CD14-positive monocyte (primary cell): Measurements from ENCODE around the gene DUSP16. TPM values are rescaled to one million over a fixed set of nuclear protein-coding genes. Genes with fewer than 3 reads are reported as not detected.

Source experiments
- DNase-seq, 3 donors: peaks; one replicate each; pipeline ENCODE4 v3.0.0-alpha.2; 2011 to 2022
- H2AFZ ChIP-seq: 2 replicates; pipeline ENCODE4 v1.6.0; 2012; ENCODE audit warnings: mild to moderate bottlenecking, low read depth, low read length, inconsistent platforms; ENCODE audit not compliant: insufficient read depth, poor library complexity, severe bottlenecking
- H3K27ac ChIP-seq, 2 donors: 1 replicate in 1 of 2; 2 replicates in 1 of 2; pipeline ENCODE4 v1.5.1; 2012 to 2013; ENCODE audit warnings: low read length in 2 of 2, control low read depth in 1 of 2, inconsistent platforms in 1 of 2, low read depth in 1 of 2, mild to moderate bottlenecking in 1 of 2
- H3K27me3 ChIP-seq, 2 donors: one replicate each; pipeline versions ENCODE4 v1.6.0 to v1.6.1; 2011 to 2013; ENCODE audit warnings: low read length in 2 of 2; ENCODE audit not compliant: control insufficient read depth in 2 of 2, insufficient read depth in 2 of 2
- H3K36me3 ChIP-seq, 2 donors: replicated peaks in 1 of 2; 1 replicate in 1 of 2; 2 replicates in 1 of 2; pipeline versions ENCODE4 v1.5.1 to v1.6.1; 2012 to 2013; ENCODE audit warnings: low read length in 2 of 2, control low read depth in 1 of 2, inconsistent platforms in 1 of 2, mild to moderate bottlenecking in 1 of 2; ENCODE audit not compliant: insufficient read depth in 2 of 2, control insufficient read depth in 1 of 2
- H3K4me1 ChIP-seq, 2 donors: 1 replicate in 1 of 2; 2 replicates in 1 of 2; pipeline versions ENCODE4 v1.5.1 to v1.6.1; 2012 to 2013; ENCODE audit warnings: low read length in 2 of 2, control low read depth in 1 of 2, inconsistent platforms in 1 of 2, mild to moderate bottlenecking in 1 of 2, moderate library complexity in 1 of 2; ENCODE audit not compliant: insufficient read depth in 2 of 2, control insufficient read depth in 1 of 2
- H3K4me2 ChIP-seq: replicated peaks from 2 replicates; pipeline ENCODE3; 2012; ENCODE audit warnings: low read length, moderate library complexity, mild to moderate bottlenecking; ENCODE audit not compliant: poor library complexity, severe bottlenecking; ENCODE audit errors: extremely low read depth
- H3K4me3 ChIP-seq, 3 experiments: fragments of 200-600 bp in 1 of 3; sonication (generic) in 1 of 3; replicated peaks in 1 of 3; 1 replicate in 2 of 3; 2 replicates in 1 of 3; pipeline ENCODE4 v1.5.1; 2011 to 2013; ENCODE audit warnings: low read length in 3 of 3, mild to moderate bottlenecking in 3 of 3, control low read depth in 2 of 3, low read depth in 2 of 3, inconsistent platforms in 1 of 3, moderate library complexity in 1 of 3
- H3K79me2 ChIP-seq: 2 replicates; pipeline ENCODE4 v1.6.0; 2012; ENCODE audit warnings: mild to moderate bottlenecking, control low read depth, inconsistent platforms, low read length, moderate library complexity; ENCODE audit not compliant: insufficient read depth
- H3K9ac ChIP-seq: 2 replicates; pipeline ENCODE4 v1.6.0; 2017; ENCODE audit warnings: low read length, mild to moderate bottlenecking; ENCODE audit not compliant: insufficient read depth, poor library complexity, severe bottlenecking
- H3K9me3 ChIP-seq, 2 donors: replicated peaks in 1 of 2; 1 replicate in 1 of 2; 2 replicates in 1 of 2; pipeline versions ENCODE4 v1.5.1 to v1.6.1; 2012 to 2013; ENCODE audit warnings: low read length in 2 of 2, control low read depth in 1 of 2; ENCODE audit not compliant: control insufficient read depth in 1 of 2, insufficient read depth in 1 of 2
- H4K20me1 ChIP-seq: 2 replicates; pipeline ENCODE4 v1.6.0; 2012; ENCODE audit warnings: mild to moderate bottlenecking, low read length, control low read depth, moderate library complexity; ENCODE audit not compliant: insufficient read depth
- H3K27ac Mint-ChIP-seq, 7 donors: one replicate each; pipeline ENCODE4 v1.8.0; 2020; ENCODE audit warnings: mild to moderate bottlenecking in 7 of 7, mixed read lengths in 7 of 7, moderate library complexity in 6 of 7, inconsistent platforms in 2 of 7
- H3K27me3 Mint-ChIP-seq, 3 donors: one replicate each; pipeline ENCODE4 v1.8.0; 2021 to 2022; ENCODE audit warnings: low read depth in 3 of 3, mild to moderate bottlenecking in 3 of 3, mixed read lengths in 3 of 3, moderate library complexity in 3 of 3, inconsistent platforms in 1 of 3
- H3K36me3 Mint-ChIP-seq, 2 donors: one replicate each; pipeline ENCODE4 v1.8.0; 2020; ENCODE audit warnings: mixed read lengths in 2 of 2, inconsistent platforms in 1 of 2, mild to moderate bottlenecking in 1 of 2
- H3K4me1 Mint-ChIP-seq: one replicate; pipeline ENCODE4 v1.8.0; 2020; ENCODE audit warnings: mild to moderate bottlenecking, mixed read lengths
- H3K4me3 Mint-ChIP-seq, 2 donors: one replicate each; pipeline ENCODE4 v1.8.0; 2020; ENCODE audit warnings: mild to moderate bottlenecking in 2 of 2, mixed read lengths in 2 of 2, moderate library complexity in 1 of 2
- H3K9me3 Mint-ChIP-seq, 7 donors: one replicate each; pipeline ENCODE4 v1.8.0; 2020 to 2022; ENCODE audit warnings: mixed read lengths in 7 of 7, mild to moderate bottlenecking in 6 of 7, moderate library complexity in 6 of 7, inconsistent platforms in 2 of 7
- WGBS: methylation state at CpG from one replicate; pipeline ENCODE4 v1.1.5; 2013; ENCODE audit warnings: missing lambda C conversion rate; ENCODE audit not compliant: insufficient coverage; 5-methylcytosine and 5-hydroxymethylcytosine counted together
- intact Hi-C, 2 donors: fragments of 100-400 bp; cut with micrococcal nuclease; formaldehyde crosslinking; loops; one replicate each; pipeline versions ENCODE4 v1.15.0 to v1.15.1; 2023
- polyA plus RNA-seq, 3 donors: library from polyadenylated mRNA; depleted of rRNA in 1 of 3; unstranded in 2 of 3; stranded (reverse) in 1 of 3; fragments of 300-500 nt in 2 of 3; fragments of >200 nt in 1 of 3; fragmentation: Illumina TruSeq in 2 of 3; gene quantifications; 1 replicate in 2 of 3; 2 replicates in 1 of 3; pipeline ENCODE4 v1.2.3, GENCODE V29; 2012 to 2021
- TF ChIP-seq, protein P1 (sequence below): fragments of 200-600 bp; IDR thresholded peaks from one replicate; pipeline ENCODE4 v1.8.0; 2022; ENCODE audit warnings: antibody characterized with exemption, mild to moderate bottlenecking

DUSP16 gene
- polyA plus RNA-seq, 3 donors, result 0.04 to 0.46 (median 0.27) TPM

DNA sequence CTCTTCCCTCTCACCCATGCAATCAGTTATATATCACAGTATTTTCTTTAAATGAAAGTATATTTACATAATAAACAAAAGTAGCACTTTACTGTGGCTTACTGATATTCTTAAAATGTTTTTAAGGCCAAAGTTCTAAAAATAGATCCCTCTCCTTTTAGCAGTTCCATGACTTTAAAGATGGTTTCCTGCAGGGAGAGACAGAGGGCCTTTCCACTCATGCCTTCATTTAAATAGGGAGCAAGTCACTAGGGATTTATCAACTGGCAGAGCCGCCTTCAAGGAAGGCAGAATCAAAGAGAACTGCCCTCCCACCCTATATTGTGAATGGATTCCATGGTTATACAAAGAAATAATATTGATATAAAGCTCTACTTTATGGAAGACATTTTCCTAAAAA, 55.5 kb downstream of the DUSP16 start:
- no peaks in the 10 kb centered on the region for H3K79me2 ChIP-seq
- Mint-ChIP-seq H3K4me1 (peaks cover 14% of the 10 kb centered on the region), H3K27ac (no peak overlapping the region), H3K9me3 (no peaks in the 10 kb centered on the region), H3K4me3 (no peak overlapping the region), H3K36me3 (no peaks in the 10 kb centered on the region), H3K27me3 (no peaks in the 10 kb centered on the region)
- H3K4me2 ChIP-seq, result no peak overlapping the region
- H2AFZ ChIP-seq, result no peak overlapping the region
- H3K9me3 ChIP-seq, result no peaks in the 10 kb centered on the region
- peaks cover 0 to 3% of the 10 kb centered on the region in 2 donors for H3K4me1 ChIP-seq
- TF ChIP-seq, protein P1, sequence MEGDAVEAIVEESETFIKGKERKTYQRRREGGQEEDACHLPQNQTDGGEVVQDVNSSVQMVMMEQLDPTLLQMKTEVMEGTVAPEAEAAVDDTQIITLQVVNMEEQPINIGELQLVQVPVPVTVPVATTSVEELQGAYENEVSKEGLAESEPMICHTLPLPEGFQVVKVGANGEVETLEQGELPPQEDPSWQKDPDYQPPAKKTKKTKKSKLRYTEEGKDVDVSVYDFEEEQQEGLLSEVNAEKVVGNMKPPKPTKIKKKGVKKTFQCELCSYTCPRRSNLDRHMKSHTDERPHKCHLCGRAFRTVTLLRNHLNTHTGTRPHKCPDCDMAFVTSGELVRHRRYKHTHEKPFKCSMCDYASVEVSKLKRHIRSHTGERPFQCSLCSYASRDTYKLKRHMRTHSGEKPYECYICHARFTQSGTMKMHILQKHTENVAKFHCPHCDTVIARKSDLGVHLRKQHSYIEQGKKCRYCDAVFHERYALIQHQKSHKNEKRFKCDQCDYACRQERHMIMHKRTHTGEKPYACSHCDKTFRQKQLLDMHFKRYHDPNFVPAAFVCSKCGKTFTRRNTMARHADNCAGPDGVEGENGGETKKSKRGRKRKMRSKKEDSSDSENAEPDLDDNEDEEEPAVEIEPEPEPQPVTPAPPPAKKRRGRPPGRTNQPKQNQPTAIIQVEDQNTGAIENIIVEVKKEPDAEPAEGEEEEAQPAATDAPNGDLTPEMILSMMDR, result no peak
- no peak overlapping the region for H3K9ac ChIP-seq
- H4K20me1 ChIP-seq, result no peaks in the 10 kb centered on the region
- WGBS, result no CpG with 5 or more reads among the region's 1 CpG
- no peak overlapping the region for H3K4me3 ChIP-seq
- H3K27me3 ChIP-seq, result no peaks in the 10 kb centered on the region
- no peak for DNase-seq
- no peak overlapping the region for H3K27ac ChIP-seq
- intact Hi-C loops, result no loop called here
- H3K36me3 ChIP-seq, result no peaks in the 10 kb centered on the region

DNA sequence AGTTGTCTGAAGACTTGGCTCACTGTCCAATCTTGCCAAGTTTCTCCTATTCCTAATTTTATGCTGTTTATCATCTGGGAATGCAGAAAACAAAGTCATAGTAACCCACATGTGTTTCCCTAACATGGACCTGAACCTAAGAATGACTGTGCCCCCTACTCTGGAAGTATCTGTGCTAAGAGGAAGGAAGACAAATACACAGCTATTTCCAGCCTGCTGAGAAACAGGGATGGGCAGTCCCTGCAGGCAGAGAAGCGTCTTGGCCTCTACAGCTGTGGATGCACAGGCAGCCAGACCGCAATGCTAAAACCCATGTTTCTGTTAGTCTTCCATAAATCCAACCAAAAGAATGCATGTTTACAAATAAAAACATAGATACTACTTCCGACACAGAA, 56.2 kb downstream of the DUSP16 start:
- H3K27me3 ChIP-seq, result no peaks in the 10 kb centered on the region
- no peaks in the 10 kb centered on the region for H3K9me3 ChIP-seq
- no peaks in the 10 kb centered on the region for H4K20me1 ChIP-seq
- no peaks in the 10 kb centered on the region for H3K36me3 Mint-ChIP-seq
- H3K9me3 Mint-ChIP-seq, result no peaks in the 10 kb centered on the region
- intact Hi-C loops, result no loop called here
- 90% methylated on average over 3 of the region's 3 CpGs for WGBS
- TF ChIP-seq, protein P1, result no peak
- no peak overlapping the region for H3K27ac Mint-ChIP-seq
- no peak overlapping the region for H3K4me3 ChIP-seq
- H3K4me1 ChIP-seq, result peaks cover 0 to 3% of the 10 kb centered on the region in 2 donors
- peaks cover 14% of the 10 kb centered on the region for H3K4me1 Mint-ChIP-seq
- no peak overlapping the region for H2AFZ ChIP-seq
- H3K27ac ChIP-seq, result no peak overlapping the region
- no peak overlapping the region for H3K4me3 Mint-ChIP-seq
- no peaks in the 10 kb centered on the region for H3K36me3 ChIP-seq
- H3K9ac ChIP-seq, result no peak overlapping the region
- H3K27me3 Mint-ChIP-seq, result no peaks in the 10 kb centered on the region
- no peaks in the 10 kb centered on the region for H3K79me2 ChIP-seq
- DNase-seq, result no peak
- no peak overlapping the region for H3K4me2 ChIP-seq
